HepG2 (cell line): ENCODE measurements around the gene RDM1. TPM values are rescaled to one million over a fixed set of nuclear protein-coding genes. Genes with fewer than 3 reads are reported as not detected.
A peak's percentile ranks its signal among the peaks of the same experiment; 100 is the strongest.

Source experiments
- AGO2 ChIP-seq: fragments of 200-400 bp; formaldehyde crosslinking; optimal IDR thresholded peaks from 2 replicates; pipeline ENCODE3; 2017; ENCODE audit warnings: mild to moderate bottlenecking, low read depth, low read length, moderate library complexity
- FOXJ3 ChIP-seq: sonication (generic); formaldehyde crosslinking; IDR thresholded peaks from 2 replicates; pipeline ENCODE4 v1.4.0; 2020; ENCODE audit warnings: missing genetic modification reagents, mild to moderate bottlenecking, borderline replicate concordance
- FOXO1 ChIP-seq: sonication (generic); formaldehyde crosslinking; IDR thresholded peaks from 2 replicates; pipeline ENCODE4 v1.4.0; 2020; ENCODE audit warnings: missing genetic modification reagents
- HNRNPH1 ChIP-seq: fragments of 200-400 bp; formaldehyde crosslinking; optimal IDR thresholded peaks from 2 replicates; pipeline ENCODE3; 2017; ENCODE audit warnings: mild to moderate bottlenecking, low read depth, low read length
- JUNB ChIP-seq: sonication (generic); formaldehyde crosslinking; IDR thresholded peaks from 2 replicates; pipeline ENCODE4 v1.8.0; 2022; ENCODE audit warnings: missing genetic modification reagents, mild to moderate bottlenecking, borderline replicate concordance
- KAT8 ChIP-seq: IDR thresholded peaks from 2 replicates; pipeline ENCODE4 v1.6.1; 2016; ENCODE audit warnings: missing genetic modification reagents, missing compliant biosample characterization
- NAIF1 ChIP-seq: sonication (generic); formaldehyde crosslinking; IDR thresholded peaks from 2 replicates; pipeline ENCODE4 v1.5.0; 2020; ENCODE audit warnings: mild to moderate bottlenecking, missing genetic modification reagents, borderline replicate concordance
- NFATC3 ChIP-seq: sonication (generic); formaldehyde crosslinking; IDR thresholded peaks from 2 replicates; pipeline ENCODE4 v1.5.1; 2020; ENCODE audit warnings: mild to moderate bottlenecking, missing genetic modification reagents
- NFIC ChIP-seq: IDR thresholded peaks from 2 replicates; pipeline ENCODE4 v1.6.1; 2012; ENCODE audit warnings: mild to moderate bottlenecking, low read length, inconsistent platforms
- NR1H2 ChIP-seq: sonication (generic); formaldehyde crosslinking; IDR thresholded peaks from 2 replicates; pipeline ENCODE4 v1.8.1; 2022; ENCODE audit warnings: low read depth, missing genetic modification reagents, borderline replicate concordance
- PCBP2 ChIP-seq: fragments of 200-400 bp; formaldehyde crosslinking; optimal IDR thresholded peaks from 2 replicates; pipeline ENCODE3; 2018; ENCODE audit warnings: low read length, low read depth; ENCODE audit not compliant: poor library complexity, severe bottlenecking
- RAD51 ChIP-seq: fragments of 450-650 bp; IDR thresholded peaks from 2 replicates; pipeline ENCODE4 v1.6.1; 2016; ENCODE audit warnings: borderline replicate concordance
- SKI ChIP-seq: fragments of 450-650 bp; IDR thresholded peaks from one replicate; pipeline ENCODE4 v1.6.1; 2018; ENCODE audit warnings: mild to moderate bottlenecking; ENCODE audit not compliant: partially characterized antibody
- SOX6 ChIP-seq, 2 experiments: fragments of 450-650 bp in 1 of 2; sonication (generic) in 1 of 2; formaldehyde crosslinking in 1 of 2; IDR thresholded peaks; 2 replicates each; pipeline versions ENCODE4 v1.4.0 to v1.6.1; 2017 to 2020; ENCODE audit warnings: antibody characterized with exemption in 1 of 2, mild to moderate bottlenecking in 1 of 2, missing genetic modification reagents in 1 of 2
- SP140L ChIP-seq: sonication (generic); formaldehyde crosslinking; IDR thresholded peaks from 2 replicates; pipeline ENCODE4 v1.4.0; 2020; ENCODE audit warnings: missing genetic modification reagents, borderline replicate concordance
- ZNF260 ChIP-seq: sonication (generic); formaldehyde crosslinking; IDR thresholded peaks from 2 replicates; pipeline ENCODE4 v1.4.0; 2020; ENCODE audit warnings: missing genetic modification reagents, low read depth, mild to moderate bottlenecking, borderline replicate concordance
- ZNF510 ChIP-seq: sonication (generic); formaldehyde crosslinking; IDR thresholded peaks from 2 replicates; pipeline ENCODE4 v1.4.0; 2020; ENCODE audit warnings: low read depth, mild to moderate bottlenecking, missing genetic modification reagents
- polyA plus RNA-seq, 8 experiments: library from polyadenylated mRNA; depleted of rRNA in 3 of 8; stranded (reverse) in 7 of 8; unstranded in 1 of 8; fragments of >200 nt; fragmentation: Illumina TruSeq in 4 of 8; extraction: Trizol in 4 of 8; gene quantifications; 2 replicates each; pipeline versions ENCODE4 v1.2.1 to v1.2.3, GENCODE V29; 2011 to 2016; ENCODE audit warnings: low read depth in 4 of 8, missing spikeins in 1 of 8, mixed read lengths in 1 of 8; ENCODE audit not compliant: insufficient read depth in 1 of 8
- total RNA-seq, 5 experiments: library from RNA; depleted of rRNA; stranded (reverse); fragments of >200 nt; fragmentation: Illumina TruSeq; extraction: Trizol; gene quantifications; 2 replicates each; pipeline ENCODE4 v1.2.3, GENCODE V29; 2016; ENCODE audit warnings: low read depth in 1 of 5
- TF ChIP-seq, protein P1 (sequence below): sonication (generic); formaldehyde crosslinking; IDR thresholded peaks from 2 replicates; pipeline ENCODE4 v1.8.1; 2023; ENCODE audit warnings: mild to moderate bottlenecking, inconsistent platforms, moderate library complexity, missing genetic modification reagents, borderline replicate concordance
- TF ChIP-seq, protein P2 (sequence below): sonication (generic); formaldehyde crosslinking; IDR thresholded peaks from 2 replicates; pipeline ENCODE4 v1.9.0; 2021; ENCODE audit warnings: missing genetic modification reagents, borderline replicate concordance
- TF ChIP-seq, protein P3 (sequence below): sonication (generic); formaldehyde crosslinking; conservative IDR thresholded peaks from 2 replicates; pipeline ENCODE4 v1.4.0; 2020; ENCODE audit warnings: missing genetic modification reagents
- TF ChIP-seq, protein P4 (sequence below): sonication (generic); formaldehyde crosslinking; IDR thresholded peaks from 2 replicates; pipeline ENCODE4 v1.8.0; 2022; ENCODE audit warnings: missing genetic modification reagents, mild to moderate bottlenecking, inconsistent platforms, borderline replicate concordance
- TF ChIP-seq, protein P5 (sequence below): IDR thresholded peaks from 2 replicates; pipeline ENCODE4 v1.6.1; 2016; ENCODE audit warnings: low read depth, borderline replicate concordance

RDM1 gene
- total and polyA plus RNA-seq, 2 of the 13 experiments (the other 11 are each of a cell fraction or from before 2014, with no cell fraction given) = 0.28 to 0.40 TPM

DNA sequence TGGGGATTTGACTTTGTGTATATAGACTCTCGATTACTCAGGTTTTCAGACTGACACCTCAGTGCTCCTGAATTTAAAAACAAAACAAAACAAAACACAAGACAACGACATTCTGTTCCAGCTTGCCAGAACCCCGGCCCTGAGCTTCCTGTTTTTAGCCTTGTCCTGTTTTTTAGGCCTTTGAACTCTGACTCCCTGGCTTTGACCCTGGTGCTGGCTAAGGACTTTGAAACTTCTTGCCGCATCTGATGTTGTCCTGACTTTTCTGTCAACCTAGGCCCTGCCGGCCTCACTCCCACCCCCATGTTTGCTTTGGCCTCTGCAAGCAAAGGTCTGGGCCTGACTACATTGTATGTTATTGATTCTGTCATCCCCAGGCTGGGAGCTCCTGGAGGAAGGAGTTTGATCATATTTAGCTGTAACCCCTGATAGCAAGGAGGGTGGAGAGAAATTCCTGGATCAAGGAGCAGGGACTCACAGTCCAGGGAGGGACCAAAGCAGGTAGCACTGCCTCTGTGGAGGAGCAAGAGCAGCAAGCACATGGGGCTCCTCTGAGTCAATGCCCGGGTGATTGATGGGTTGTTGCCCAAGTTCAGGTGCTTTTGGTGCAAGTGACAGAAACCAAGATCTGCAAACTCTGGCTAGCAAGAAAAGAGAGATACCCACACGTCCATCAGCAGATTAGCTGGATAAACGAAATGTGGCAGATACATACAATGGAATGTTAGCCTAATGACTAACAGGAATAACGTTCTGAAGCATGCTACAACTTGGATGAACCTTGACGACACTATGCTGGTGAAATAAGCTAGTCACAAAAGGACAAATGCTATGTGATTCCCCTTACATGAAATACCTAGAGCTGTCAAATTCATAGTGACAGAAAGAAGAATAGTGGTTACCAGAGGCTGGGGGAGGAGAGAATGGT, 43.0 kb upstream of the RDM1 start (continued):
- TF ChIP-seq ZNF260 (CRISPR knock-in tag) (no peak), FOXJ3 (CRISPR knock-in tag) (peak; percentile 93), KAT8 (CRISPR knock-in tag) (peak; percentile 41), AGO2 (no peak), SP140L (CRISPR knock-in tag) (peak; percentile 82; the same call in 1 of the 2 replicates), SKI (peak; percentile 100), FOXO1 (CRISPR knock-in tag) (peak; percentile 100), ZNF510 (no peak), SOX6 (IDR thresholded peaks at IDR 0.05) (no peak), SOX6 (CRISPR knock-in tag; IDR thresholded peaks at IDR 0.05) (peak; percentile 97), NR1H2 (peak; percentile 85; the same call in 1 of the 2 replicates), NFATC3 (no peak), NFIC (peak; percentile 96; the same call in 1 of the 2 replicates), RAD51 (no peak), NAIF1 (CRISPR knock-in tag) (no peak), PCBP2 (no peak), JUNB (no peak; the same call in 1 of the 2 replicates), HNRNPH1 (no peak)
- TF ChIP-seq, protein P1, sequence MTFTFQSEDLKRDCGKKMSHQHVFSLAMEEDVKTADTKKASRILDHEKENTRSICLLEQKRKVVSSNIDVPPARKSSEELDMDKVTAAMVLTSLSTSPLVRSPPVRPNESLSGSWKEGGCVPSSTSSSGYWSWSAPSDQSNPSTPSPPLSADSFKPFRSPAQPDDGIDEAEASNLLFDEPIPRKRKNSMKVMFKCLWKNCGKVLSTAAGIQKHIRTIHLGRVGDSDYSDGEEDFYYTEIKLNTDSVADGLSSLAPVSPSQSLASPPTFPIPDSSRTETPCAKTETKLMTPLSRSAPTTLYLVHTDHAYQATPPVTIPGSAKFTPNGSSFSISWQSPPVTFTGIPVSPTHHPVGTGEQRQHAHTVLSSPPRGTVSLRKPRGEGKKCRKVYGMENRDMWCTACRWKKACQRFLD (CRISPR knock-in tag) = no peak
- TF ChIP-seq, protein P2, sequence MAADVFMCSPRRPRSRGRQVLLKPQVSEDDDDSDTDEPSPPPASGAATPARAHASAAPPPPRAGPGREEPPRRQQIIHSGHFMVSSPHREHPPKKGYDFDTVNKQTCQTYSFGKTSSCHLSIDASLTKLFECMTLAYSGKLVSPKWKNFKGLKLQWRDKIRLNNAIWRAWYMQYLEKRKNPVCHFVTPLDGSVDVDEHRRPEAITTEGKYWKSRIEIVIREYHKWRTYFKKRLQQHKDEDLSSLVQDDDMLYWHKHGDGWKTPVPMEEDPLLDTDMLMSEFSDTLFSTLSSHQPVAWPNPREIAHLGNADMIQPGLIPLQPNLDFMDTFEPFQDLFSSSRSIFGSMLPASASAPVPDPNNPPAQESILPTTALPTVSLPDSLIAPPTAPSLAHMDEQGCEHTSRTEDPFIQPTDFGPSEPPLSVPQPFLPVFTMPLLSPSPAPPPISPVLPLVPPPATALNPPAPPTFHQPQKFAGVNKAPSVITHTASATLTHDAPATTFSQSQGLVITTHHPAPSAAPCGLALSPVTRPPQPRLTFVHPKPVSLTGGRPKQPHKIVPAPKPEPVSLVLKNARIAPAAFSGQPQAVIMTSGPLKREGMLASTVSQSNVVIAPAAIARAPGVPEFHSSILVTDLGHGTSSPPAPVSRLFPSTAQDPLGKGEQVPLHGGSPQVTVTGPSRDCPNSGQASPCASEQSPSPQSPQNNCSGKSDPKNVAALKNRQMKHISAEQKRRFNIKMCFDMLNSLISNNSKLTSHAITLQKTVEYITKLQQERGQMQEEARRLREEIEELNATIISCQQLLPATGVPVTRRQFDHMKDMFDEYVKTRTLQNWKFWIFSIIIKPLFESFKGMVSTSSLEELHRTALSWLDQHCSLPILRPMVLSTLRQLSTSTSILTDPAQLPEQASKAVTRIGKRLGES (CRISPR knock-in tag) = no peak
- TF ChIP-seq, protein P3, sequence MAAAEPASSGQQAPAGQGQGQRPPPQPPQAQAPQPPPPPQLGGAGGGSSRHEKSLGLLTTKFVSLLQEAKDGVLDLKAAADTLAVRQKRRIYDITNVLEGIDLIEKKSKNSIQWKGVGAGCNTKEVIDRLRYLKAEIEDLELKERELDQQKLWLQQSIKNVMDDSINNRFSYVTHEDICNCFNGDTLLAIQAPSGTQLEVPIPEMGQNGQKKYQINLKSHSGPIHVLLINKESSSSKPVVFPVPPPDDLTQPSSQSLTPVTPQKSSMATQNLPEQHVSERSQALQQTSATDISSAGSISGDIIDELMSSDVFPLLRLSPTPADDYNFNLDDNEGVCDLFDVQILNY (CRISPR knock-in tag) = no peak
- TF ChIP-seq, protein P4, sequence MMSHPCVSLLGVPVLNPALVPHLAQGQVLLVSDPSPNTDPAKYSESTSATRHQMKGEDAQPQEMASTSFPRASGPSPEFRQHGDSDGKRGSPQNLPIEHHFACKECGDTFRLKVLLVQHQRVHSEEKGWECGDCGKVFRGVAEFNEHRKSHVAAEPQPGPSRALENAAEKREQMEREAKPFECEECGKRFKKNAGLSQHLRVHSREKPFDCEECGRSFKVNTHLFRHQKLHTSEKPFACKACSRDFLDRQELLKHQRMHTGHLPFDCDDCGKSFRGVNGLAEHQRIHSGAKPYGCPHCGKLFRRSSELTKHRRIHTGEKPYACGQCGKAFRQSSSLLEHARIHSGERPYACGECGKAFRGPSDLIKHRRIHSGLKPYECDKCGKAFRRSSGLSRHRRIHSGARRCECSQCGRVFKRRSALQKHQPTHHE (CRISPR knock-in tag) = no peak
- TF ChIP-seq, protein P5, sequence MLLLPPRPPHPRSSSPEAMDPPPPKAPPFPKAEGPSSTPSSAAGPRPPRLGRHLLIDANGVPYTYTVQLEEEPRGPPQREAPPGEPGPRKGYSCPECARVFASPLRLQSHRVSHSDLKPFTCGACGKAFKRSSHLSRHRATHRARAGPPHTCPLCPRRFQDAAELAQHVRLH = peak; percentile 80; the same call in 1 of the 2 replicates
